K562 treated with DMSO at 1 percent for 48 hours (cell line): ENCODE results near the gene L2HGDH. TPM values are rescaled to one million over a fixed set of nuclear protein-coding genes. Genes with fewer than 3 reads are reported as not detected.

ENCODE experiments used
- total RNA-seq: library from RNA; unstranded; fragments of 300-600 nt; gene quantifications from 2 replicates; pipeline ENCODE4 v1.2.3, GENCODE V29; 2022; ENCODE audit warnings: low replicate concordance; ENCODE audit errors: extremely low read depth

The L2HGDH gene
- total RNA-seq, result not detected in 2 replicates

GRCh38 chr14:50311972-50312733, at the start of gene L2HGDH, which contains the start of gene DMAC2L:
TSS of gene L2HGDH (minus strand) at chr14:50312229. CDS start at chr14:50312150, 79 bp downstream.
TSS of gene DMAC2L (plus strand) at chr14:50312324. CDS start at chr14:50321488, 9,164 bp downstream.

GRCh38 chr14:50231475-50232275, 80.4 kb downstream of the L2HGDH start, which contains the start of gene SOS2:
TSS of gene SOS2 (minus strand) at chr14:50231578. CDS start at chr14:50231283, 295 bp downstream.

Other genes with a start within 250 kb of the L2HGDH start
- not detected in 2 replicates for gene VCPKMT, start 195.7 kb downstream of the L2HGDH start, total RNA-seq
- not detected in 2 replicates for gene SOS2, start 80.7 kb downstream of the L2HGDH start, total RNA-seq
- not detected in 2 replicates for gene DMAC2L, start 95 bp upstream of the L2HGDH start, total RNA-seq
- gene CDKL1, start 84.7 kb upstream of the L2HGDH start, total RNA-seq, result not detected in 2 replicates
- not detected in 2 replicates for gene MAP4K5, start 220.3 kb upstream of the L2HGDH start, total RNA-seq
- not detected in 2 replicates for gene ATL1, start 247.9 kb upstream of the L2HGDH start, total RNA-seq